NCI-H2171 treated with DMSO at 0.1 percent for 48 hours (cell line): ENCODE data around the gene TAS2R43.
"Not testable (repeated sequence)": the region's sequence is repeated elsewhere in the genome, so short reads cannot be mapped to it uniquely, and the experiment has no call there.

Experiments
- DNase-seq: peaks from one replicate; lab custom pipeline; 2025; lab: John Stamatoyannopoulos, UW

TAS2R43 gene, protein sequence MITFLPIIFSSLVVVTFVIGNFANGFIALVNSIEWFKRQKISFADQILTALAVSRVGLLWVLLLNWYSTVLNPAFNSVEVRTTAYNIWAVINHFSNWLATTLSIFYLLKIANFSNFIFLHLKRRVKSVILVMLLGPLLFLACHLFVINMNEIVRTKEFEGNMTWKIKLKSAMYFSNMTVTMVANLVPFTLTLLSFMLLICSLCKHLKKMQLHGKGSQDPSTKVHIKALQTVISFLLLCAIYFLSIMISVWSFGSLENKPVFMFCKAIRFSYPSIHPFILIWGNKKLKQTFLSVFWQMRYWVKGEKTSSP

DNA sequence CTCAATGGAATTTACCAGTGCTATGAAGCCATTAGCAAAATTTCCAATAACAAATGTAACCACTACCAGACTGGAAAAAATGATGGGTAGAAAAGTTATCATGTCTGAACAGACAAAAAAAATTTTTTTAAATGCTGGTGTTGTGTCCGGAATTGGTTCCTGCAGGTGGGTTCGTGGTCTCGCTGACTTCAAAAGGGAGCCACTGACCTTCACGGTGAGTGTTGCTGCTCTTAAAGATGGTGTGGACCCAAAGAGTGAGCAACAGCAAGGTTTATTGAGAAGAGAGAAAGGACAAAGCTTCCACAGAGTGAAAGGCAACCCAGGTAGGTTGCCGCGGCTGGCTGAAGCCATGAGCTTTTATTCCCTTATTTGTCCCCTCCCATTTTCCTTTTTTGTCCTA lies at the start of gene TAS2R43:
Gene TAS2R43, minus strand, starts transcription at position 186 of the 400 bp plus-strand sequence. Its CDS starts 84 bp downstream, at position 102.
- no peak for DNase-seq

DNA sequence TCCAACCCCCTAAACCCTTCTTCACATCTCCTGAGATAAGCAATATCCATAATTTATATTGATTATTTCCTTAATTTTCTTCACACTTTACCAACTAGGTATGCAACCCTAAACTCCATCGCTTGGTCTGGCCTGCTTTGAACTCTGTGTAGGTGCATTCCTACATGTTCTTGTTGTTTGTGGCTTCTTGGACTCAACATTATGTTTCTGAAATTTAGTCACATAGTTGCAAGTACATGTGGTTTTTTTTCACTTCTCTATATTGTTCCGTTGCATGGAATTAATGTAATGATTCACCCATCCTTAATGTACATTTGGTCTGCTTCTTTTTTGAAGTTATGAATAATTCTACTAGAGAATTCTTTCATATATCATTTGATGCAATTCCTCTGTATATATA lies 44.0 kb upstream of the TAS2R43 start:
- no peak for DNase-seq

DNA sequence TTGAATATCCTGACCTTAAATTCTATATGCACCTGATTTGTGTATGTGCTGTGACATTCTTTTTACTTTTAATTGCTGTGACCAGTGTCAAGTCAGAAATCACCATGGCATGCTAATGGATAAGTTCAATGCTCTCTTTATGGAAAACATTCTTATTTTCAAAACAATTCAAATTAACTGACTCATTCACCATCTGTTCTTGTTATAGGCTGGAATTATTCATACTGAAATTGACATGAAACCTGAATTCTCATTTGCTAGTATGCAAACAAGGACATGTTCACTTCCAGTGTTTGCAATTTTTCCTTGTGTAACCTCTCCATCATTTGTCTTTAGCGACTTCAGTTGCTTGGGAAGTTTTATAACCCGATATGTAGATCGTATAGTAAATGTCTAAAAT lies 42.2 kb upstream of the TAS2R43 start, which contains the start of gene TAS2R30:
Gene TAS2R30, minus strand, starts transcription at position 340 of the 400 bp plus-strand sequence. CDS start 400 bp downstream, outside the sequence.
- DNase-seq, result no peak

DNA sequence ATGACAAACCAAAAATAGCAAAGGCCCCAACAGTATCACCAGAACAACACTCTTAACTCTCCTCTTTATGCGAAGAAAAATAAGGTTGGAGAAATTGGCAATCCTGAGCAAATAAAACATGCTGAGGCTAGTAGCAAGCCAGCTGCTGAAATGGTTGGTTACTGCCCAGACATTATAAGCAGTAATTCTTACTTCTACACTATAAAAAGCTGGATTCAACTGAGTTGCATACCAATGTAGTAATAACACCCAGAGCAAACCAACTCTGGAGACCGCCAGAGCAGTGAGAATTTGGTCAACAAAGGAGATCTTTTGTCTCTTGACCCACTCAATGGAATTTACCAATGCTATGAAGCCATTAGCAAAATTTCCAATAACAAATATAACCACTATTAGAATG lies 41.7 kb upstream of the TAS2R43 start:
- DNase-seq, result no peak

DNA sequence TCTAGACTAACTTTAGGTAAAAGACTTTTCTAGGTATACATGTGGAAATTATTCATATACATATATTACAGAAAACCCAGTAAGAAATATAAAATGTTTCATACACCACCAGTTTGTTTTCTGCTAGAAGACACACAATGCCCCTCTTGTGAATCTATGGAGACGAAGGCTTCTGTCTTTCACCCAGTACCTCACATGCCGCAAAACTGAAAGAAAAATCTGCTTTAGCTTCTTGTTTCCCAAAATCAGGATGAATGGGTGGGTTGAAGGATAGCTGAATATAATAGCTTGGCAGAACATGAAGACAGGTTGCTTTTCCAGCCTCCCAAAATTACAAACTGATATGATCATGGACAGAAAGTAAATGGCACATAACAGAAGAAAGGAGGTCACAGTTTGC lies 41.0 kb upstream of the TAS2R43 start:
- no peak for DNase-seq

DNA sequence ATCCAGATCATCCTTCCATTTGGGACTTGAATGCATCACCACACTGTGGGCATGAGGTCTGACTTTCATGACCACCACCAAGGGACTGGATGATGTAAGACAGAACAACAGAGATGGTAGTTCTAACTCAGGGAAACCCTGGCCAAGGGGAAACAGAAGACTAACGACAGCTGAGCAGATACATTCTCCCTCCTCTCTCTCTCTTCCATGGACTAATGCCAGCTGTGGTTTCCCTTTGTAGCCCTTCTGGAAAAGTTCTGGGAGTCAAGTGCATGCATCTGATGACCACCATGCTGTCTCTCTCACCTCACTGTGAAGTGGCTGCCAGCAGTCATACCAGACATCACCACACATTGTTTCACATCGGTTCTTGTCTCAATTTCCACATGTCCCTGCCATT lies 38.9 kb upstream of the TAS2R43 start:
- DNase-seq, result no peak

DNA sequence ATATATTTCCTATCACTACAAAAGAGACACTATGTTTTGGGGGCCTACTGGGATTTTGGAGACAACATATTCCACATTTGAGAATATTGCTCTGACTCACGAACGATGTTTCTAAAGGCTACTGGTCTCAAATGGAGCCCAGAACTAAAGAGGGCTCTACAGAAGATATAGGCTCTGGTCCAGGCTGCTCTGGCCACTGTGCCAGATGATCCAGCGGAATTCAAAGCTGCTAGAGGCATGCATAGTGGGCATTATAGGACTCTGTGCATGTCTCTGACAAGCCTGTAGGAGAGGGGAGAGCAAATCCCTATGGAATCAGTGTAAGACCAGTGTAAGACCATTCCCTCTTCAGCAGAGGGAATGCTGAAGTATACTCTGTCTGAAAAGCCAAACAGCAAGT lies 38.3 kb upstream of the TAS2R43 start:
- DNase-seq, result no peak

DNA sequence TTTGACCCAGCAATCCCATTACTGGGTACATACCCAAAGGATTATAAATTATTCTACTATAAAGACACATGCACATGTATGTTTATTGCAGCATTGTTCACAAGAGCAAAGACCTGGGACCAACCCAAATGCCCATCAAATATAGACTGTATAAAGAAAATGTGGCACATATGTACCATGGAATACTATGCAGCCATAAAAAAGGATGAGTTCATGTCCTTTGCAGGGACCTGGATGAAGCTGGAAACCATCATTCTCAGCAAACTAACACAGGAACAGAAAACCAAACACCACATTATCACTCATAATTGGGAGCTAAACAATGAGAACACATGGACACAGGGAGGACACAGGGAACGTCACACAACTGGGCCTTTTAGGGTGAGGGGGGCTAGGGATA lies 22.0 kb upstream of the TAS2R43 start:
- DNase-seq, result not testable (repeated sequence)

DNA sequence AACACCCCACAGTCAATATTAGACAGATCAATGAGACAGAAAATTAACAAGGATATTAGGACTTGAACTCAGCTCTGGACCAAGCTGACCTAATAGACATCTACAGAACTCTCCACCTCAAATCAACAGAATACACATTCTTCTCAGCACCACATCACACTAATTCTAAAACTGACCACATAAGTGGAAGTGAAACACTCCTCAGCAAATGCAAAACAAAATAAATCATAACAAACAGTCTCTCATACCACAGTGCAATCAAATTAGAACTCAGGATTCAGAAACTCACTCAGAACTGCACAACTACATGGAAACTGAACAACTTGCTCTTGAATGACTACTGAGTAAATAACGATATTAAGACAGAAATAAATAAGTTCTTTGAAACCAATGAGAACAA lies 19.1 kb upstream of the TAS2R43 start:
- not testable (repeated sequence) for DNase-seq

DNA sequence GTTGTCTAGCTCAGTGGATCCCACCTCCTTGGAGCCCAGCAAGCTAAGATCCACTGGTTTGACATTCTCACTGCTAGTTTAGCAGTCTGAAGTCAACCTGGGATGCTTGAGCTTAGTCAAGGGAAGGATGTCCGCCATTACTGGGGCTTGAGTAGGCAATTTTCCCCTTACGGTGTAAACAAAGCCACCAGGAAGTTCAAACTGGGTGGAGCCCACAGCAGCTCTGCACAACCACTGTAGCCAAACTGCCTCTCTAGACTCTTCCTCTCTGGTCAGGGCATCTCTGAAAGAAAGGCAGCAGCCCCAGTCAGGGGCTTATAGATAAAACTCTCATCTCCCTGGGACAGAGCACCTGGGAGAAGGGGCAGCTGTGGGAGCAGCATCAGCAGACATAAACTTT lies 16.7 kb upstream of the TAS2R43 start:
- DNase-seq, result no peak

DNA sequence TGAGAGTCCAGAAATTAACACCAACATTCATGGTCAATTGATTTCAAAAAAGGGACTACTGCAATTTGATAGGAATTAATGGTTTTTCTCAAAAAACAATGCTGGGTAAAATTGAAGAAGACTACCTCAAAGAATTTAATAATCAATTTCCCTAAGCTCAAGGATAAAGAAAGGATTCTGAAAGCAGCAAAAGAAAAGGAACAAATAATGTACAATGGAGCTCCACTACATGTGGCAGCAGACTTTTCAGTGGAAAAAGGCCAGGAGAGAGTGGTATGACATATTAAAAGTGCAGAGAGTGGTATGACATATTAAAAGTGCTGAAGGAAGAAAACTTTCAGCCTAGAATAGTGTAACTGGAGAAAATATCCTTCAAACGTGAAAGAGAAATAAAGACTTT lies 15.6 kb upstream of the TAS2R43 start:
- DNase-seq, result no peak

DNA sequence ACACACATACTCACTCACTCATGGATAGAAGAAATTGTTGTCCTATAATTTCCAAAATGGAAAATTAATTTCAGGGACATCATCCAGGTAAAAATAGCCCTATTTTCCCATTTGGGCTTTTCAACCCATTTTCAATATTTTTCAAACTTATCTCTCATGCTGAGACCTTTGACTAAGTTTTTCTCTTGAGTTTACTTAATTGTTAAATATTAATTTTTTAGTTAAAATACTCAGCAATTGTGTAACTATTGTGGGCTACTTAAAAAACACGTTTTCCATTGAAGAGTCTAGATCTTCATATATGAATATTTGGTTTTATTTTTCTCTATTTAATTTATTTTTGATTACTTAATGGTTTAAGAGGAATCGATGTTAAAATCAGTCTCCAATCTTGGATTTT lies 14.2 kb upstream of the TAS2R43 start:
- DNase-seq, result no peak

DNA sequence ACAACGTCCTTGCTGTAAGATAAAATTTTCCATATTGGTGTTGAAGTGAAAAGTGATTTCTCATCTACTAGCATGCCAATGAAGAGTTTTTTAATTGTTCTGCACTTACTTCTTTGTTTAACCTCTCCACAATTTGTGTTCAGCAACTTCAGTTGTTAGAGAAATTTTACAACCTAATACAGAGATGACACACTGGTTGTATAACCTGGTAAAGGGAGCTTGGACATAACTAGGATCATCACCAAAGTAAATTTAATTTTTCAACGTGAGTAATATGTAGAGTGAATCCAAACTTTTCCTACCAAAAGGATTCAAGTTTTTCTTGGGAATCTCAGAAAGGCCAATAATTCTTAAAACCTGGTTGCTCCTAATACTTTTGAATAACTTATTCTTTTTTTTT lies 13.4 kb upstream of the TAS2R43 start:
- no peak for DNase-seq

DNA sequence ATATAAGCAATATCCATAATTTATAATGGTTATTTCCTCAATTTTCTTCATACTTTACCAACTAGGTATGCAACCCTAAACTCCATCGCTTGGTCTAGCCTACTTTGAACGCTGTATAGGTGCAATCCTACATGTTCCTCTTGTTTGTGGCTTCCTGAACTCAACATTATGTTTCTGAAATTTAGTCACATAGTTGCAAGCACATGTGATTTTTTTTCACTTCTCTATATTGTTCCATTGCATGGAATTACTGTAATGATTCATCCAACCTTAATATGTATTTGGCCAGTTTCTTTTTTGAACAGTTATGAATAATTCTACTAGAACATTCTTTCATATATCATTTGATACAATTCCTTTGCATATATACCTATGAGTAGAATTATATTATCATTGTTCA lies 2.8 kb upstream of the TAS2R43 start:
- DNase-seq, result not testable (repeated sequence)

DNA sequence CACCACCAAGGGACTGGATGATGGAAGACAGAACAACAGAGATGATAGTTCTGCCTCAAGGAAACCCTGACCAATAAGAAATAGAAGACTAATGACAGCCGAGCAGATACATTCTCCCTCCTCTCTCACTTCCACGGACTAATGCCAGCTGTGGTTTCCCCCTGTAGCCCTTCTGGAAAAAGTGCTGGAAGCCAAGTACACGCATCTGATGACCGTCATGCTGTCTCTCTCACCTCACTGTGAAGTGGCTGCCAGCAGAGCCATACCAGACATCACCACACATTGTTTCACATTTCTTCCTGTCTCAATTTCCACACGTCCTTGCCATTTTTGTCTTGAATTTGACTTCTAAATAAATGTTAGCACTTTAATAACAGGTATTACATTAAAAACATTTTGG lies 2.9 kb downstream of the TAS2R43 start:
- DNase-seq, result no peak

DNA sequence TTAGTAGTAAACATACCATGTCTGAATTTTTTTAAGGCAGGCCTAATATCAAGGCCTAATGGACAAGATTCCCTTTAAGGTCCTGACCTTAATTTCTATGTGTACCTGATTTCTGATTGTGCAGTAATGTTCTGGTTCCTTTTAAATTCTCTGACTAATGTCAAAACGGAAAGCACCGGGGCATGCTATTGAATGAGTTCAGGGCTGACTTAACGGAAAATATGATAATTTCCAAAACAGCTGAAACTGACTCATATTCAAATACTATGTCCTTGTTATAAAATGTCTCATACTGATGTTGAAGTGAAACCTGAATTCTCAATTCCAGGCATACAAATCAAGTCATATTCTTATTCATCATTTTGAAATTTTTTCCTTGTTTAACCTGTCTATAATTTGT lies 6.7 kb downstream of the TAS2R43 start:
- DNase-seq, result no peak

DNA sequence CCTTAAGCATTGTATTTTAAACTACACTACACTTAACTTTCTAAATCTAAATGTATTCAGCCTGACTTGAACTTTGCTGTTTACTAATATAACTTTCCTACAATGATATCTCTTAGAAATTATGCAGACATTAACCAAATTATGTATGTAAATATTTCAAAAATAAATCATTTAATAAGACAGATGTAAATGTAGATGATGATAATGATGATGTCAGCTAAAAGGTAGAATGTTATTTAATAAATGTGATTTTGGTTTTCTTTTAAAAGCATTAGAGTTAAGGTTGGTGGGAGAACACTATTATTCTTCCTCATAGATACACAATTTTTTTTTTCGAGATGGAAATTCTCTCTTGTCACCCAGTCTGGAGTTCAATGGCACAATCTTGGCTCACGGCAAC lies 10.1 kb downstream of the TAS2R43 start:
- no peak for DNase-seq

DNA sequence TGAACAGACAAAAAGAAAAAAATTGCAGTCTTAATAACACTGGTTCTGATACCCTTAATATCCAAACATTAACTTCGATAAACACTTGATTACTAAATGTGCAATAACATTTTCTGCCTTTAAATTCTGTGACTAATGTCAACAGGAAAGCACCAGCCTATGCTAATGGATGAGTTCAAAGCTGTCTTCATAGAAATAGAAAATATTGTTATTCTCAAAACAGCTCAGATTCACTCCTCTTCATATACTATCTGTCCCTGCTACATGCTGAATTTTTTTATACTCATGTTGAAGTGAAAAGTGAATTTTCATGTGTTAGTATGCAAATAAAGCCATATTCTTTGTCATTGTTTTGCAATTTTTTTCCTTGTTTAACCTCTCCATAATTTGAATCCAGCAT lies 13.9 kb downstream of the TAS2R43 start:
- no peak for DNase-seq

DNA sequence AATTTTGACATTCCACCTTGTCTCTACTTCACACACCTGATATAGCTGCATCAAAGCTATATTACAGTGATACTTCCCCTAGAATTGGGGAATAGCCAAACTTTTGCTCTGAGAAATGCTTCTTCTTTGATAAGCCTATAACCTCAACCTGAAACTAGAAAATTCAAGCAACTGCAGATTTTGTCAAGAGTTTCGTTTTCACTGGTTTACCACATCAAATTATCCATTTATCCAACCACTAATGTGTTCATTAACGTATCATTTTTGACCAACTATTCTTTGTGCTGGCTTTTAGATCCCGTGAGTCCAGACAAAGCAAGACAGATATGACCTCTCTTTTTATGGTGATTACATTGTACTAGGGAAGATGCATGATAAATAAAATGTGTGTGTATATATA lies 16.5 kb downstream of the TAS2R43 start:
- DNase-seq, result no peak

DNA sequence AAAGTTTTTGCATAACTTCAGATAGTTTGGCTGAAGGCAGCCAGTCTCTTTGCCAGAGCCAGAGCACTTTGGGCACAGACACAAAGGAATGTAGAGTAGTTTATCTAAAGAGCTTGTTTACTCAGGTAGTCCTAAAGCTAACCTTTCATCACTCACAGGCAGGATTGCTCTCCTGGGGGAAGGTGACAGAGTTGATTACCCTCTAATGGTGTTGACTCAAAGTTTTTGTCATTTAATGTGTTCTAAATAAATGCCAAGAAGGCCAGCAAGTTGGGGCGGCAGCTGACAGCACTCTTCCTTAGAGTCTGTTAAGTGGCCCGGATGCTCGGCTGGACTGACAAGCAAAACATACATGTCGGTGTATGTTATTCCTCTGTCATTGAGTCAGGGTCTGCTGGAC lies 20.7 kb downstream of the TAS2R43 start:
- DNase-seq, result no peak

DNA sequence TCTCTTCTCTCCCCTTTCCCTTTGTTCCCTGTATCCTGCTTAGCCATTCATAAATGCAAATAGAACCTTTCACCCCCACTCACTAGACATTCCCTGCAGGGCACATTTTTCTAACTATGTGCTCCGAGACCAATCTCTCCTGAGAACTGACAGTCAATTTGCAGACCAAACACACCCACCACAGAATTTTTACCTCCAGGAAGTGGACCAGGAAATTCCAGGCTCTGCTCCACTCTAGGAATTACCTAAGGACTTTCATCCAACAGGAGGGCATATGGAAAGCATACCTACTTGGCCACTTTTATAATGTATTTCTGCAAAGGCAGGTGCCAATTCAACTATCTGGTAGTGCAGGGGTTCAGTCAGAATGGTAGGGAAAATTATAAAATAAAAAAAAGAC lies 21.1 kb downstream of the TAS2R43 start:
- no peak for DNase-seq

DNA sequence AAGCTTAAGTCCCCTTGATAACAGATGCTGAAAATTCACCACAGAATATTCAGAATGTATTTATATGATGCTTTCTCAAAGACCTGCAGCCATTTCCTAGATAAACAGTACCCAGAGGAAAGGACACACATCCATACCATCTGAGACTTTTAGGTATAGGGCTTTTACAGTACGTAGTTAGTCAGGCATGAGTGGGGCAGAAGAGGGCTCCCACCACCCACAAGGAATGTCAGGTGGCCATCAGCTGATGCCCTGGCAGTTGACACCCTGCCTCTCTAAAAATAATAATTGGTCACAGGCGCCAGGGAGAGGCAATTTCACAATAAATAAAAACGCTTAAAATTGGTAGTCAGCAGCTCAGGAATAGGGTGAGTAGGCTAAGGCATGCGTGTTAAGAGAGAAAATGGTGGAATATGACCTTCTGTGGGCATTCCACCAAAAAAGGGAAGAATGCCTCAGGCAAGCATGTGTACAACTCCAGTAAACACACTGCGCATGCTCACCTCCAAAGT lies 22.2 kb downstream of the TAS2R43 start:
- DNase-seq, result no peak

DNA sequence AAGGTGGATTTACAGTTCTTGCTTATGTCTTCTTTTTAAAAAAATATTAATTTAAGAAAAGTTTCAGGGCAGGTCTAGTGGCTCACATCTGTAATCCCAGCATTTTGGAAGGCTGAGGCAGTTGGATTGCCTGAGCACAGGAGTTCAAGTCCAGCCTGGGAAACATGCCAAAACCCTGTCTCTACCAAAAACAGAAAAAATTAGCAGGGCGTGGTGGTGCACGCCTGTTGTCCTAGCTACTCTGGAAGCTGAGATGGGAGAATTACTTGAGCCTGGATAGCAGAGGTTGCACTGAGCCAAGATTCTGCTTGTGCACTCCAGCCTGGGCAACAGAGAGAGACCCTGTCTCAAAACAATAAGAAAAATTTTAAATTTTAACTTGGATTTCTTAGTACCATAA lies 24.6 kb downstream of the TAS2R43 start:
- DNase-seq, result no peak

DNA sequence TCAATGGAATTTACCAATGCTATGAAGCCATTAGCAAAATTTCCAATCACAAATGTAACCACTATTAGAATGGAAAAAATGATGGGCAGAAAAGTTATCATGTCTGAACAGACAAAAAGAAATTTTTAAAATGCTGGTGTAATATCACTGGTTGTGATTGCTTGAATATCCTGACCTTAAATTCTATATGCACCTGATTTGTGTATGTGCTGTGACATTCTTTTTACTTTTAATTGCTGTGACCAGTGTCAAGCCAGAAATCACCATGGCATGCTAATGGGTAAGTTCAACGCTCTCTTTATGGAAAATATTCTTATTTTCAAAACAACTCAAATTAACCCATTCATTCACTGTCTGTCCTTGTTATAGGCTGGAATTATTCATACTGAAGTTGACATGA lies 29.9 kb downstream of the TAS2R43 start, which contains the start of gene TAS2R46:
Gene TAS2R46, minus strand, starts transcription at position 101 of the 400 bp plus-strand sequence. Its CDS starts 0 bp downstream, at position 101.
- DNase-seq, result not testable (repeated sequence)
